ENCODE measurements around the gene VPS4A.

DNA sequence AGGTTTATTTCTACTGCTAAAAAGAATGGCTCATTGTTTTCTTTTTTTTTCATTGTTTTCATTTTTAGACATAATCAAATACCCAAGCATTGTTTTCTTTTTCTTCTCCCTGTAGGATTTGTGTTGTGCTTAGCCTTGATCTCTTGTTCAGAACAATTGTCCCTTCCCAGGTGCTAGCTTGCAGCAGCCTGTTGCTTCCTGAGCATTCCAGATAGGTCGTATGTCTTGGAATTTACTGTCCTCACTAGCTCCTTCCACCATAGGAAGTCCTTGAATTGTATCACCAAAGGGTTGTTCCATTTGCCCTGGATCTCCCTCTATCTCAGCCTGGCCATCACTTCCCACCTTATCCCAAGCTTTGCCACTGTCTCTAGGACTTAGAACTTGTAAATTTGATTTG is 10.0 kb upstream of the VPS4A start:
- TF ChIP-seq, protein P1, sequence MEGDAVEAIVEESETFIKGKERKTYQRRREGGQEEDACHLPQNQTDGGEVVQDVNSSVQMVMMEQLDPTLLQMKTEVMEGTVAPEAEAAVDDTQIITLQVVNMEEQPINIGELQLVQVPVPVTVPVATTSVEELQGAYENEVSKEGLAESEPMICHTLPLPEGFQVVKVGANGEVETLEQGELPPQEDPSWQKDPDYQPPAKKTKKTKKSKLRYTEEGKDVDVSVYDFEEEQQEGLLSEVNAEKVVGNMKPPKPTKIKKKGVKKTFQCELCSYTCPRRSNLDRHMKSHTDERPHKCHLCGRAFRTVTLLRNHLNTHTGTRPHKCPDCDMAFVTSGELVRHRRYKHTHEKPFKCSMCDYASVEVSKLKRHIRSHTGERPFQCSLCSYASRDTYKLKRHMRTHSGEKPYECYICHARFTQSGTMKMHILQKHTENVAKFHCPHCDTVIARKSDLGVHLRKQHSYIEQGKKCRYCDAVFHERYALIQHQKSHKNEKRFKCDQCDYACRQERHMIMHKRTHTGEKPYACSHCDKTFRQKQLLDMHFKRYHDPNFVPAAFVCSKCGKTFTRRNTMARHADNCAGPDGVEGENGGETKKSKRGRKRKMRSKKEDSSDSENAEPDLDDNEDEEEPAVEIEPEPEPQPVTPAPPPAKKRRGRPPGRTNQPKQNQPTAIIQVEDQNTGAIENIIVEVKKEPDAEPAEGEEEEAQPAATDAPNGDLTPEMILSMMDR (IDR thresholded peaks at IDR 0.05; ENCODE audit: poor library complexity, severe bottlenecking): no peak
- TF ChIP-seq EZH2 (IDR thresholded peaks at IDR 0.05; ENCODE audit: borderline replicate concordance, insufficient read depth, low read length, poor library complexity, severe bottlenecking) (no peak), POLR2AphosphoS5 (IDR thresholded peaks at IDR 0.05) (no peak), EP300 (conservative IDR thresholded peaks at IDR 0.05; ENCODE audit: poor library complexity, severe bottlenecking) (no peak), SMC3 (conservative IDR thresholded peaks at IDR 0.05; ENCODE audit: poor library complexity) (no peak), RAD21 (conservative IDR thresholded peaks at IDR 0.05) (no peak), MXI1 (conservative IDR thresholded peaks at IDR 0.05; ENCODE audit: poor library complexity, severe bottlenecking) (no peak), TAF1 (IDR thresholded peaks at IDR 0.05; ENCODE audit: low read depth) (no peak)
- TF ChIP-seq, protein P2, sequence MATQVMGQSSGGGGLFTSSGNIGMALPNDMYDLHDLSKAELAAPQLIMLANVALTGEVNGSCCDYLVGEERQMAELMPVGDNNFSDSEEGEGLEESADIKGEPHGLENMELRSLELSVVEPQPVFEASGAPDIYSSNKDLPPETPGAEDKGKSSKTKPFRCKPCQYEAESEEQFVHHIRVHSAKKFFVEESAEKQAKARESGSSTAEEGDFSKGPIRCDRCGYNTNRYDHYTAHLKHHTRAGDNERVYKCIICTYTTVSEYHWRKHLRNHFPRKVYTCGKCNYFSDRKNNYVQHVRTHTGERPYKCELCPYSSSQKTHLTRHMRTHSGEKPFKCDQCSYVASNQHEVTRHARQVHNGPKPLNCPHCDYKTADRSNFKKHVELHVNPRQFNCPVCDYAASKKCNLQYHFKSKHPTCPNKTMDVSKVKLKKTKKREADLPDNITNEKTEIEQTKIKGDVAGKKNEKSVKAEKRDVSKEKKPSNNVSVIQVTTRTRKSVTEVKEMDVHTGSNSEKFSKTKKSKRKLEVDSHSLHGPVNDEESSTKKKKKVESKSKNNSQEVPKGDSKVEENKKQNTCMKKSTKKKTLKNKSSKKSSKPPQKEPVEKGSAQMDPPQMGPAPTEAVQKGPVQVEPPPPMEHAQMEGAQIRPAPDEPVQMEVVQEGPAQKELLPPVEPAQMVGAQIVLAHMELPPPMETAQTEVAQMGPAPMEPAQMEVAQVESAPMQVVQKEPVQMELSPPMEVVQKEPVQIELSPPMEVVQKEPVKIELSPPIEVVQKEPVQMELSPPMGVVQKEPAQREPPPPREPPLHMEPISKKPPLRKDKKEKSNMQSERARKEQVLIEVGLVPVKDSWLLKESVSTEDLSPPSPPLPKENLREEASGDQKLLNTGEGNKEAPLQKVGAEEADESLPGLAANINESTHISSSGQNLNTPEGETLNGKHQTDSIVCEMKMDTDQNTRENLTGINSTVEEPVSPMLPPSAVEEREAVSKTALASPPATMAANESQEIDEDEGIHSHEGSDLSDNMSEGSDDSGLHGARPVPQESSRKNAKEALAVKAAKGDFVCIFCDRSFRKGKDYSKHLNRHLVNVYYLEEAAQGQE (IDR thresholded peaks at IDR 0.05; ENCODE audit: borderline replicate concordance): no peak
